MM.1S (cell line): ENCODE results near the gene HBA2.

Source experiments
- DNase-seq: peaks from one replicate; pipeline ENCODE4 v3.0.0-alpha.2; 2015
- H2AFZ ChIP-seq: fragments of 300-600 bp; sonication (generic); 2 replicates; pipeline ENCODE4 v1.6.0; 2016; ENCODE audit warnings: antibody characterized with exemption, low read length
- H3F3A ChIP-seq: fragments of 300-600 bp; sonication (generic); 2 replicates; pipeline ENCODE4 v1.6.1; 2016; ENCODE audit warnings: mild to moderate bottlenecking, antibody characterized with exemption, low read length, moderate library complexity, mixed read lengths; ENCODE audit not compliant: insufficient read depth
- H3K27ac ChIP-seq: fragments of 300-600 bp; sonication (generic); 2 replicates; pipeline ENCODE4 v1.5.1; 2016; ENCODE audit warnings: mild to moderate bottlenecking, low read length
- H3K27me3 ChIP-seq: fragments of 300-600 bp; sonication (generic); replicated peaks from 2 replicates; pipeline ENCODE4 v1.6.0; 2016; ENCODE audit warnings: low read length; ENCODE audit not compliant: insufficient read depth
- H3K36me3 ChIP-seq: fragments of 300-600 bp; sonication (generic); replicated peaks from 2 replicates; pipeline ENCODE4 v1.6.1; 2016; ENCODE audit warnings: mild to moderate bottlenecking, low read length, mixed read lengths; ENCODE audit not compliant: insufficient read depth
- H3K4me1 ChIP-seq: fragments of 300-600 bp; sonication (generic); 2 replicates; pipeline ENCODE4 v1.6.1; 2016; ENCODE audit warnings: low read length, mixed read lengths
- H3K4me2 ChIP-seq: fragments of 300-600 bp; sonication (generic); 2 replicates; pipeline ENCODE4 v1.6.0; 2016; ENCODE audit warnings: low read depth, low read length
- H3K4me3 ChIP-seq: fragments of 300-600 bp; sonication (generic); 2 replicates; pipeline ENCODE4 v1.5.1; 2016; ENCODE audit warnings: low read length, mixed read lengths
- H3K79me2 ChIP-seq: fragments of 300-600 bp; sonication (generic); 2 replicates; pipeline ENCODE4 v1.6.1; 2016; ENCODE audit warnings: mixed run types, low read length, mixed read lengths
- H3K9ac ChIP-seq: fragments of 300-600 bp; sonication (generic); 2 replicates; pipeline ENCODE4 v1.6.1; 2016; ENCODE audit warnings: low read length, mixed read lengths
- H3K9me2 ChIP-seq: fragments of 300-600 bp; sonication (generic); replicated peaks from 2 replicates; pipeline ENCODE4 v1.6.1; 2016; ENCODE audit warnings: mild to moderate bottlenecking, low read length, mixed read lengths; ENCODE audit not compliant: insufficient read depth
- H3K9me3 ChIP-seq: fragments of 300-600 bp; sonication (generic); replicated peaks from 2 replicates; pipeline ENCODE4 v1.6.1; 2016; ENCODE audit warnings: mild to moderate bottlenecking, low read length, mixed read lengths; ENCODE audit not compliant: insufficient read depth
- H4K20me1 ChIP-seq: fragments of 300-600 bp; sonication (generic); 2 replicates; pipeline ENCODE4 v1.6.1; 2016; ENCODE audit warnings: mild to moderate bottlenecking, low read length, moderate library complexity, mixed read lengths; ENCODE audit not compliant: insufficient read depth
- CTCF ChIP-seq: fragments of 300-600 bp; sonication (generic); IDR thresholded peaks from 2 replicates; pipeline ENCODE4 v1.5.1; 2016; ENCODE audit warnings: antibody characterized with exemption, low read length, mixed read lengths
- EZH2 ChIP-seq: fragments of 300-600 bp; sonication (generic); optimal IDR thresholded peaks from 2 replicates; pipeline ENCODE3; 2017; ENCODE audit warnings: low read depth, mild to moderate bottlenecking, antibody characterized with exemption, low read length, mixed read lengths
- EZH2phosphoT487 ChIP-seq: fragments of 300-600 bp; sonication (generic); IDR thresholded peaks from 2 replicates; pipeline ENCODE4 v1.6.1; 2018; ENCODE audit warnings: antibody characterized with exemption, low read length

The HBA2 gene

DNA sequence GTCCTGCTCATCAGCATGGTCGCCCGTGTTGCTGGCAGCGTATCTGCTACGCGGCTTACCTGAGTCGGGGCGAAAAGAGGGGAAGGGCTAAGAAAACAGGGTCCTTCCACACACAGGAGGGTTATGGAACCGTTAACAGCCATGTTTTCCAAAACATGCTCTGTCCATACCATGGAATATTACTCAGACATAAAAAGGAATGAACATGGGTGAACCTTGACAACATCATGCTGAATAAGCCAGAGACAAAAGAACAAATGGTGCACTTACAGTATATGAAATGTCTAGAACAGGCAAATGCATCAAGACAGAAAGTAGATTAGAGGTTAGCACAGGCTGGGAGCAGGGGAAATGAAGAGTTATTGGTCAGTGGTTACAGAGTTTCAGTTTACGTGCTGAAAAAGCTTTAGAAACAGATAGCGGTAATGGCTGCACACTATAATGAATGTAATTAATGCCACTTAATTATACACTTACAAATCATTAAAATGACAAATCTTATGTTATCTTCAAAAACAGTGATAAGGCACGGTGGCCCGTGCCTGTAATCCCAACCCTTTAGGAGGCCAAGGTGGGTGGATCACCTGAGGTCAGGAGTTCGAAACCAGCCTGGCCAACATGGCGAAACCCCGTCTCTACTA lies 42.0 kb upstream of the HBA2 start:
- H3K27ac ChIP-seq: no peak overlapping the region
- DNase-seq: no peak
- H3K4me3 ChIP-seq: no peak overlapping the region
- H2AFZ ChIP-seq: no peak overlapping the region
- peaks cover 45% of the 10 kb centered on the region for H3K79me2 ChIP-seq
- H4K20me1 ChIP-seq: no peaks in the 10 kb centered on the region
- no peaks in the 10 kb centered on the region for H3K36me3 ChIP-seq
- H3K9me3 ChIP-seq: no peaks in the 10 kb centered on the region
- no peaks in the 10 kb centered on the region for H3F3A ChIP-seq
- TF ChIP-seq EZH2 (no peak), CTCF (no peak), EZH2phosphoT487 (no peak)
- no peaks in the 10 kb centered on the region for H3K9me2 ChIP-seq
- no peaks in the 10 kb centered on the region for H3K4me1 ChIP-seq
- no peak overlapping the region for H3K4me2 ChIP-seq
- H3K27me3 ChIP-seq: no peaks in the 10 kb centered on the region
- no peak overlapping the region for H3K9ac ChIP-seq

GRCh38 chr16:132120-132519 lies 40.6 kb upstream of the HBA2 start:
- Histone ChIP-seq H3K79me2 (peaks cover 57% of the 10 kb centered on the region), H3K9ac (no peak overlapping the region), H3K4me2 (no peak overlapping the region), H3K9me3 (no peaks in the 10 kb centered on the region), H3K36me3 (no peaks in the 10 kb centered on the region), H3F3A (no peaks in the 10 kb centered on the region; the same call in 1 of the 2 replicates), H3K9me2 (no peaks in the 10 kb centered on the region), H3K4me3 (no peak overlapping the region), H3K27ac (no peak overlapping the region), H4K20me1 (no peaks in the 10 kb centered on the region), H3K27me3 (no peaks in the 10 kb centered on the region), H2AFZ (no peak overlapping the region), H3K4me1 (no peaks in the 10 kb centered on the region)
- no peak for DNase-seq
- TF ChIP-seq EZH2 (no peak), CTCF (no peak), EZH2phosphoT487 (no peak)

GRCh38 chr16:133716-134115 lies 39.0 kb upstream of the HBA2 start:
- Histone ChIP-seq H3K4me3 (no peak overlapping the region), H3K27me3 (no peaks in the 10 kb centered on the region), H3K27ac (no peak overlapping the region), H3F3A (no peaks in the 10 kb centered on the region; the same call in 1 of the 2 replicates), H3K36me3 (no peaks in the 10 kb centered on the region), H3K9me2 (no peaks in the 10 kb centered on the region), H4K20me1 (no peaks in the 10 kb centered on the region), H3K4me2 (no peak overlapping the region), H3K4me1 (no peaks in the 10 kb centered on the region), H3K9ac (no peak overlapping the region), H2AFZ (no peak overlapping the region), H3K9me3 (no peaks in the 10 kb centered on the region), H3K79me2 (peaks cover 67% of the 10 kb centered on the region)
- no peak for DNase-seq
- no peak for TF ChIP-seq EZH2phosphoT487

GRCh38 chr16:138049-138417 lies 34.6 kb upstream of the HBA2 start:
- Histone ChIP-seq H3K36me3 (no peaks in the 10 kb centered on the region), H3K9ac (peak overlapping the region; percentile 87)

More at GRCh38 chr16:138049-138417, 34.6 kb upstream of the HBA2 start:
- no peak overlapping the region for H3K27ac ChIP-seq
- H3F3A ChIP-seq: peaks cover 6% of the 10 kb centered on the region; the same call in 1 of the 2 replicates
- no peaks in the 10 kb centered on the region for H3K9me2 ChIP-seq
- DNase-seq: peak; percentile 32
- no peaks in the 10 kb centered on the region for H3K27me3 ChIP-seq
- peak overlapping the region; percentile 75 for H3K4me2 ChIP-seq
- peaks cover 45% of the 10 kb centered on the region for H3K79me2 ChIP-seq
- no peaks in the 10 kb centered on the region for H3K4me1 ChIP-seq
- H3K4me3 ChIP-seq: peak overlapping the region; percentile 84
- H2AFZ ChIP-seq: peak overlapping the region; percentile 92
- no peak for TF ChIP-seq EZH2phosphoT487
- TF ChIP-seq EZH2: no peak
- no peak for TF ChIP-seq CTCF
- H3K9me3 ChIP-seq: no peaks in the 10 kb centered on the region
- no peaks in the 10 kb centered on the region for H4K20me1 ChIP-seq
